Measurements from ENCODE around the gene VWA5B1.

Gene VWA5B1

GRCh38 chr1:20381045-20381641 lies 90.5 kb downstream of the VWA5B1 start:
- no peak for TF ChIP-seq GATA3 (IDR thresholded peaks at IDR 0.05; ENCODE audit: low read depth, low read length)
- no peak for TF ChIP-seq GATA2 (IDR thresholded peaks at IDR 0.05; ENCODE audit: low read depth, low read length)

DNA sequence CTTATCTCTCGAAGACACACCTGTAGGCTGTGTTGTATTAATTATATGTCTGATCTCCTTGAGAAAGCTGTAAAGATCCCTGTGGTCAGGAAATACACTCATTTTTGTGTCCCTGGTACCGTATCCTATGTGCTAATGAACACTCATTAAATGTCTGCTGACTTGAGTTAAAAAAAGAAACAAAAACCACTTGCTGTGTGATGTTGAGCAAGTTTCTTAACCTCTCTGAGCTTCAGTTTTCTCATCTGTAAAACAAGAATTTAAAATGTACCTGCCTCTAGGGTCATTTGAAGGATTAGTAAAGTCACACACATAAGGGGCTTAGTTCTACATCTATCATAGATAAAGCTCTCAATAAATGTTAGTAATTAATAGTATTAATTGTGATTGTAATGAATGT lies 91.3 kb downstream of the VWA5B1 start:
- no peak for TF ChIP-seq GATA3 (IDR thresholded peaks at IDR 0.05; ENCODE audit: low read depth, low read length)
- no peak for TF ChIP-seq GATA2 (IDR thresholded peaks at IDR 0.05; ENCODE audit: low read depth, low read length)

- TF ChIP-seq GATA3 (IDR thresholded peaks at IDR 0.05; ENCODE audit: low read depth, low read length): no peak
Observed at GRCh38 chr1:20382711-20383110, 92.0 kb downstream of the VWA5B1 start.

- TF ChIP-seq GATA2 (IDR thresholded peaks at IDR 0.05; ENCODE audit: low read depth, low read length) (no peak), GATA3 (IDR thresholded peaks at IDR 0.05; ENCODE audit: low read depth, low read length) (no peak)
Observed at GRCh38 chr1:20383631-20384030, 93.0 kb downstream of the VWA5B1 start.

GRCh38 chr1:20385630-20386029 lies 95.0 kb downstream of the VWA5B1 start:
- TF ChIP-seq GATA3 (IDR thresholded peaks at IDR 0.05; ENCODE audit: low read depth, low read length) (no peak), GATA2 (IDR thresholded peaks at IDR 0.05; ENCODE audit: low read depth, low read length) (peak; percentile 69)

- TF ChIP-seq GATA2 (IDR thresholded peaks at IDR 0.05; ENCODE audit: low read depth, low read length) (peak; percentile 54), GATA3 (IDR thresholded peaks at IDR 0.05; ENCODE audit: low read depth, low read length) (no peak)
Observed at GRCh38 chr1:20386323-20387081, 95.8 kb downstream of the VWA5B1 start.

- no peak for TF ChIP-seq GATA3 (IDR thresholded peaks at IDR 0.05; ENCODE audit: low read depth, low read length)
Observed at GRCh38 chr1:20389571-20389970, 98.9 kb downstream of the VWA5B1 start.

DNA sequence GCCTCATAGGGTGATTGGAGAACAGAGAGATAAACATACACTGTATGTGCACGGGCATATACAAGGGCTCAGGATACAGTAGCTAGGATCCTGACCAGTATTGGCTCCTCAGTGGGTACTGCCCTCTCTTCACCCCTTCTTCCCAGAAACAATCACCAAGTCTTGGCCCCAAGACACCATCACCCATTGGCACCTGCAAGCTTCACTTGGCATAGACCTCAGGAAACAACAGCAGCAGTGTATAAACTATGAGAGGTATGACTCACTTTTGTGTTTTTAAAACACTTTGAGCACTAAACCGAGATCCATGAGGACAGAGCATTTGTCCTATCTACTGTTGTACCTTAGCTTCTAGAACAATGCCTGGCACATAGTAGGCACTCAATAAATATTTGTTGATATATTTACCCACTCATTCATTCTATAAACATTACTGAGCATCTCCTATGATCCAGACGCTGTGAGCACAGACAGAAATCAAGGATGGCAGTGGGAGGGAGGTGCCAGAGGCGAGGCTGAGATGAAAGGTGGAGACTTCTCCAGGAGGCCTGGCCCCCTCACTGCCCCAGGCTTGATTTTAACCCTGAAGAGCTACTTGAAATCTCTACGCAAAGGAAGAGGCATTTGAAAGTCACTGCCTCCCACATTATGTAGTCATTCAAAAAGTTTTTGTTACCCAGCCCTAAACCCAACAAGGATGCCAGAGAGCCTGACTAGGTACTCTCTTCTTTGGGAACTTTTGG lies 100.1 kb downstream of the VWA5B1 start:
- TF ChIP-seq GATA3 (IDR thresholded peaks at IDR 0.05; ENCODE audit: low read depth, low read length) (no peak), GATA2 (IDR thresholded peaks at IDR 0.05; ENCODE audit: low read depth, low read length) (no peak)

DNA sequence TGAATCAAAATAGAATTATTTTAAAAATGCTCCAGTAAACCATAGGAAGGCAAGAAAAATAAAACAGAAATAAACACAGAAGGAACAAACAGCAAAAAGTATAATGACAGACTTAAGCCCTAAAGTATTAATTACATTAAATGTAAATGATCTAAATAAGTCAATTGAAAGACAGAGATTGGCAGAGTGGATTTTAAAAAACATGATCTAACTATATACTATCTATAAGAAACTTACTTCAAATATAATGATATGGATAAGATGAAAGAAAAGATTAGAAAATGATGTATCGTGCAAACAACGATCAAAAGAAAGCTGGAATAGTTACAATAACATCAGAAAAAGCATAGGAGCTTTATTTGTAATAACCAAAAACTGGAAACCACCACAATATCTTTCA lies 104.6 kb downstream of the VWA5B1 start:
- TF ChIP-seq GATA3 (IDR thresholded peaks at IDR 0.05; ENCODE audit: low read depth, low read length) (no peak), GATA2 (IDR thresholded peaks at IDR 0.05; ENCODE audit: low read depth, low read length) (no peak)

GRCh38 chr1:20398744-20399143 lies 108.1 kb downstream of the VWA5B1 start:
- TF ChIP-seq GATA2 (IDR thresholded peaks at IDR 0.05; ENCODE audit: low read depth, low read length) (no peak), GATA3 (IDR thresholded peaks at IDR 0.05; ENCODE audit: low read depth, low read length) (no peak)

GRCh38 chr1:20399196-20399595 lies 108.5 kb downstream of the VWA5B1 start:
- TF ChIP-seq GATA3 (IDR thresholded peaks at IDR 0.05; ENCODE audit: low read depth, low read length) (no peak), GATA2 (IDR thresholded peaks at IDR 0.05; ENCODE audit: low read depth, low read length) (no peak)

DNA sequence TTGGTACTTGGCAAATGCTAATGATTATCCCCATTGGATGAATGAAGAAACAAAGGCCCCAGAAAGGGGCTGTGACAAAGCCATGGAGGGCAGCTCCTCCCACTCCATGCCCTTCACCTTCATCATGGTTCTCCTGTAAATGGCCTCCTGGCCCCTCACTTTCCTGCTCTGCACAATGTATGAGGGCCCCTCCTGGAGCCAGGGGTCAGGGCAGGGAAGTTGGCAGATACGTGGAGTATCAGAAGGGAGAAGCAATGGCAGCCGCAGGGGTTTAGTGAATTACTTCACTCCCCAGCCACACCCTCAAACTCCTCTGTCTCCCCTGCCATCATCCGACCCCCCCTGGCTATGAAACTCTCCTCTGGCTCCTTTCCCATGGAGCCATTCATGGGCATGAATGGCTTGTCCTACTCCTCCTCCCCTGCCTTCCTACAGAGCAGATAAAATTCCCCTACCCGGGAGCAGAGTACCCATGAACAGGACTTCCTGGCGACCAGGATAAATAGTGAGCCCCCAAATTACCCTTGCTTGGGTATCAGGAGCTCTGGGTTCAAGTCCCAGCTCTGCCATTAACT lies 109.0 kb downstream of the VWA5B1 start:
- no peak for TF ChIP-seq GATA2 (IDR thresholded peaks at IDR 0.05; ENCODE audit: low read depth, low read length)
- TF ChIP-seq GATA3 (IDR thresholded peaks at IDR 0.05; ENCODE audit: low read depth, low read length): no peak

DNA sequence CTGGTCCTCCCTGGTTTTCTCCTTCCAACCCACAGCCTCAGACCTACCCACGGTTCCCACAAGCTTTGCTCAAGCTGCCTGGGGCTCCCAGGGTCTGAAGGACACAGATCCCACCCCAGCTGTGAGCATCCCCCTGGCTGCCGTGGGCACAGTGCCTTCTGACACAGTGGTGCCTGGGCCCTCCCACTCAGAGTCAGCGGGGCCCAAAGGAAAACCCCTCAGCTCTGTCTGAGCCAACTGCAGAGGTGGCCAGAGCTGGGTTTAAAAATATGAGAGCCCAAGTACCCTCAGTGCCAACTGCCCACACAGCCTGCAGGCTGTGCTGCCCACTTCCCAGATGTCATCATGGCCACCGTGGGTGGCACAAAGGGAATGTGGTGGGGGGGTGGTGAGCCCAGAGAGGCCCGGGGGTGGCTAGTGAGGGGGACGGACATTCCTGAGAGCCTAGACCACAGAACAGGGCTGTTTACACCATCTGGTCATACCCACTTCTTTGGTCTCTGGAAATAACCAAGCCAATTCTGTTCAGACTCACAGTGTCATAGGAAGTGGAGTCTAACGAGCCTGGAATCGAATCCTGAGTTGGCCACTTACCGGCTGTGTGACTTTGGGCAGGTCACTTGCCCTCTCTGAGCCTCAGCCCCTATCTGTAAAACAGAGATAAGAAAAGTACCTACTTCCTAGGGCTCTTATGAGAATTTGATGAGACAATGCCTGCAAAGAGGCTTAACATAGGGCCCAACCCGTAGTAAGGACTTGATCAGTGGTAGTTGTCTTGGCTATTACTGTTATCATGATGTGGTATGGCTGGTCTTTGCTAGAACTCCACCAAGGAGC lies 109.9 kb downstream of the VWA5B1 start:
- TF ChIP-seq GATA3 (IDR thresholded peaks at IDR 0.05; ENCODE audit: low read depth, low read length) (no peak), GATA2 (IDR thresholded peaks at IDR 0.05; ENCODE audit: low read depth, low read length) (no peak)

Data from SH-SY5Y (cell line).